Kidney (tissue), 14 donors: ENCODE measurements around the gene ENTPD1. TPM values are rescaled to one million over a fixed set of nuclear protein-coding genes. Genes with fewer than 3 reads are reported as not detected.
A peak's percentile ranks its signal among the peaks of the same experiment; 100 is the strongest.

ENCODE experiments used
- DNase-seq, 5 donors: peaks; one replicate each; pipeline ENCODE4 v3.0.0-alpha.2; 2013 to 2020
- FAIRE-seq: peaks from 2 replicates; lab custom pipeline; 2012; peaks lifted over from hg19 to GRCh38; lab: Jason Lieb, UNC
- H3K27ac ChIP-seq, 2 donors: one replicate each; pipeline ENCODE4 v1.7.0; 2013; ENCODE audit warnings: low read depth in 2 of 2, low read length in 2 of 2, inconsistent platforms in 1 of 2
- H3K27me3 ChIP-seq: one replicate; pipeline ENCODE4 v1.7.1; 2013; ENCODE audit warnings: low read length, inconsistent platforms; ENCODE audit not compliant: control insufficient read depth, insufficient read depth
- H3K36me3 ChIP-seq, 3 donors: one replicate each; pipeline versions ENCODE4 v1.7.0 to v1.7.1; 2013; ENCODE audit warnings: low read length in 3 of 3, control low read depth in 1 of 3, inconsistent platforms in 1 of 3; ENCODE audit not compliant: insufficient read depth in 3 of 3, control insufficient read depth in 2 of 3
- H3K4me1 ChIP-seq, 3 donors: one replicate each; pipeline versions ENCODE4 v1.7.0 to v1.7.1; 2013; ENCODE audit warnings: low read length in 3 of 3, inconsistent platforms in 1 of 3, low read depth in 1 of 3; ENCODE audit not compliant: control insufficient read depth in 2 of 3, insufficient read depth in 2 of 3
- H3K4me3 ChIP-seq, 3 donors: one replicate each; pipeline versions ENCODE4 v1.7.0 to v1.8.1; 2013; ENCODE audit warnings: low read length in 3 of 3, control low read depth in 1 of 3, inconsistent platforms in 1 of 3
- H3K9ac ChIP-seq, 3 donors: one replicate each; pipeline versions ENCODE4 v1.7.0 to v1.7.1; 2013; ENCODE audit warnings: low read length in 3 of 3, control low read depth in 1 of 3, inconsistent platforms in 1 of 3
- H3K9me3 ChIP-seq, 3 donors: one replicate each; pipeline versions ENCODE4 v1.7.0 to v1.7.1; 2013; ENCODE audit warnings: low read length in 3 of 3, control low read depth in 1 of 3, inconsistent platforms in 1 of 3; ENCODE audit not compliant: control insufficient read depth in 2 of 3, insufficient read depth in 1 of 3
- CTCF ChIP-seq: IDR thresholded peaks from 3 replicates; pipeline ENCODE4 v1.5.1; 2012; ENCODE audit warnings: mild to moderate bottlenecking, moderate library complexity, borderline replicate concordance; ENCODE audit not compliant: insufficient read depth; ENCODE audit errors: extremely low read depth
- intact Hi-C: fragments of 100-400 bp; cut with DNase I; formaldehyde crosslinking; loops from one replicate; pipeline ENCODE4 v1.11.1; 2022
- polyA plus RNA-seq: library from polyadenylated mRNA; stranded (reverse); fragments of 350-450 nt; fragmentation: Illumina TruSeq; extraction: RNeasy Lipid Tissue Mini Kit (QIAGEN cat#74804); gene quantifications from one replicate; pipeline ENCODE4 v1.2.3, GENCODE V29; 2014; ENCODE audit warnings: low read depth, low replicate concordance; ENCODE audit not compliant: insufficient read depth
- total RNA-seq: library from RNA; stranded (reverse); fragmentation: NEBNext Ultra II Directional; extraction: Animal tissue kit (Norgen Biotek cat#: 25700); gene quantifications from one replicate; pipeline ENCODE4 v1.2.1, GENCODE V29; 2021
- donor health status: control.
- donor health status: control.
- donor health status: control.
- donor health status: control.
- donor health status: control.
- donor health status: DM: yes; HTN: yes; CAD: no.
- donor health status: Normal renal cell carcinoma (clear cell type).

ENTPD1 gene
- total and polyA plus RNA-seq, 2 donors from 2014 or later = 5.2 to 36.6 TPM

- Histone ChIP-seq H3K4me3 (no peak overlapping the region), H3K36me3 (no peaks in the 10 kb centered on the region), H3K9me3 (no peaks in the 10 kb centered on the region), H3K27me3 (no peaks in the 10 kb centered on the region), H3K4me1 (peaks cover 0 to 7% (median 0%) of the 10 kb centered on the region in 3 donors), H3K27ac (no peak overlapping the region), H3K9ac (no peak overlapping the region)
- FAIRE-seq = no peak
- DNase-seq = peak in 2 of 5 donors; percentile 14 to 59
- intact Hi-C loops = loop anchor here (10.0 kb wide), 1 partner anchor 145 kb away; the partner anchor contains the start of gene TCTN3
- TF ChIP-seq CTCF = no peak
Measured at GRCh38 chr10:95840121-95840520, 84.2 kb downstream of the ENTPD1 start.

- Histone ChIP-seq H3K9ac (no peak overlapping the region), H3K4me3 (no peak overlapping the region), H3K9me3 (no peaks in the 10 kb centered on the region), H3K36me3 (no peaks in the 10 kb centered on the region), H3K27ac (no peak overlapping the region), H3K27me3 (no peaks in the 10 kb centered on the region), H3K4me1 (peaks cover 0 to 7% (median 0%) of the 10 kb centered on the region in 3 donors)
- DNase-seq = no peak
- no peak for TF ChIP-seq CTCF
- no peak for FAIRE-seq
- intact Hi-C loops = loop anchor here (10.0 kb wide), 1 partner anchor 146 kb away; the partner anchor contains the start of gene TCTN3
Measured at GRCh38 chr10:95840681-95841080, 84.7 kb downstream of the ENTPD1 start.

- intact Hi-C loops = loop anchor here (10.0 kb wide), 1 partner anchor 147 kb away; the partner anchor contains the start of gene TCTN3
- H3K36me3 ChIP-seq = no peaks in the 10 kb centered on the region
- H3K9ac ChIP-seq = no peak overlapping the region
- peaks cover 0 to 7% (median 0%) of the 10 kb centered on the region in 3 donors for H3K4me1 ChIP-seq
- peak; percentile 55 for TF ChIP-seq CTCF
- no peak overlapping the region for H3K4me3 ChIP-seq
- no peaks in the 10 kb centered on the region for H3K27me3 ChIP-seq
- FAIRE-seq (peak; percentile 95), DNase-seq (peak in 2 of 5 donors; percentile 77 to 90)
- no peaks in the 10 kb centered on the region for H3K9me3 ChIP-seq
- peak overlapping the region in 1 of 2 donors; percentile 51 for H3K27ac ChIP-seq
Measured at GRCh38 chr10:95841661-95842498, 85.9 kb downstream of the ENTPD1 start.
